Gastrocnemius medialis (tissue), 4 donors: ENCODE measurements around the gene PCDHGA10. TPM values are rescaled to one million over a fixed set of nuclear protein-coding genes. Genes with fewer than 3 reads are reported as not detected.
"Not testable (repeated sequence)": the region's sequence is repeated elsewhere in the genome, so short reads cannot be mapped to it uniquely, and the experiment has no call there.

Experiments used
- ATAC-seq, 2 donors: fragments of 150-250 bp; one replicate each; pipeline ENCODE4 v1.9.1; 2016
- DNase-seq, 2 donors: peaks; one replicate each; pipeline ENCODE4 v3.0.0-alpha.2; 2019
- H3K27ac ChIP-seq, 4 donors: fragments of 200-600 bp; sonication (generic); 1 replicate in 1 of 4; 2 replicates in 3 of 4; pipeline ENCODE4 v1.5.1; 2016 to 2018; ENCODE audit warnings: mild to moderate bottlenecking in 2 of 4, moderate library complexity in 1 of 4
- H3K27me3 ChIP-seq, 3 donors: fragments of 200-600 bp; sonication (generic) in 2 of 3; 1 replicate in 1 of 3; 2 replicates in 2 of 3; pipeline versions ENCODE4 v1.5.1 to v1.6.0; 2016 to 2019; ENCODE audit warnings: mild to moderate bottlenecking in 1 of 3, moderate library complexity in 1 of 3
- H3K36me3 ChIP-seq, 2 donors: fragments of 200-600 bp; sonication (generic) in 1 of 2; one replicate each; pipeline ENCODE4 v1.5.1; 2017 to 2018
- H3K4me1 ChIP-seq, 2 donors: fragments of 200-600 bp; sonication (generic) in 1 of 2; one replicate each; pipeline ENCODE4 v1.5.1; 2016 to 2017; ENCODE audit warnings: mild to moderate bottlenecking in 2 of 2
- H3K4me3 ChIP-seq, 4 donors: fragments of 200-600 bp; sonication (generic) in 3 of 4; 1 replicate in 1 of 4; 2 replicates in 3 of 4; pipeline ENCODE4 v1.5.1; 2016 to 2019; ENCODE audit warnings: mild to moderate bottlenecking in 2 of 4
- H3K9me3 ChIP-seq, 3 donors: fragments of 200-600 bp; sonication (generic) in 2 of 3; 1 replicate in 1 of 3; 2 replicates in 2 of 3; pipeline ENCODE4 v1.5.1; 2016 to 2019
- CTCF ChIP-seq, 5 experiments: fragments of 450-650 bp in 3 of 5; fragments of 200-600 bp in 2 of 5; sonication (generic) in 2 of 5; IDR thresholded peaks in 4 of 5; conservative IDR thresholded peaks in 1 of 5; 1 replicate in 4 of 5; 2 replicates in 1 of 5; pipeline ENCODE4 v1.5.1; 2016 to 2019; ENCODE audit warnings: antibody characterized with exemption in 5 of 5, mild to moderate bottlenecking in 3 of 5, moderate library complexity in 3 of 5
- POLR2A ChIP-seq, 2 donors: fragments of 450-650 bp; IDR thresholded peaks; one replicate each; pipeline ENCODE4 v1.6.1; 2017; ENCODE audit warnings: antibody characterized with exemption in 2 of 2, mild to moderate bottlenecking in 2 of 2, moderate library complexity in 2 of 2
- in situ Hi-C, 4 donors: fragments of 200-750 bp; cut with MboI; loops; one replicate each; pipeline versions ENCODE4 v1.15.0 to v1.8.0; 2017; ENCODE audit warnings: low sequenced_read_pairs in 4 of 4
- intact Hi-C: fragments of 100-400 bp; cut with DNase I; formaldehyde crosslinking; loops from one replicate; pipeline ENCODE4 v1.15.1; 2023; ENCODE audit warnings: low total_unique reads
- total RNA-seq, 4 donors: library from RNA; depleted of rRNA; stranded (reverse); fragments of >200 nt; gene quantifications; one replicate each; pipeline versions ENCODE4 v1.1.0 to v1.2.3, GENCODE V29; 2016

Gene PCDHGA10
- total RNA-seq, 4 donors from 2014 or later: 0.80 to 2.4 (median 1.2) TPM

- intact Hi-C loops: loop anchor here (5.0 kb wide), 1 partner anchor 41 kb away; the partner anchor contains the start of genes PCDHGA6 and PCDHGB3
- in situ Hi-C loops: no loop called here
- DNase-seq: no peak
- H3K27me3 ChIP-seq: peaks cover 0 to 2% (median 0%) of the 10 kb centered on the region in 3 donors
- H3K4me3 ChIP-seq: peak overlapping the region; percentile 35 to 50 (median 46)
- peaks cover 5 to 20% of the 10 kb centered on the region in 2 donors for H3K4me1 ChIP-seq
- ATAC-seq: no peak
- no peak for TF ChIP-seq CTCF (IDR thresholded peaks at IDR 0.05 in 4 of 5, conservative IDR thresholded peaks at IDR 0.05 in 1 of 5)
- no peak for TF ChIP-seq POLR2A (IDR thresholded peaks at IDR 0.05)
- H3K27ac ChIP-seq: peak overlapping the region in 1 of 4 donors; percentile 61
- H3K36me3 ChIP-seq: no peaks in the 10 kb centered on the region
- peaks cover 0 to 9% (median 0%) of the 10 kb centered on the region in 3 donors for H3K9me3 ChIP-seq
Measured at GRCh38 chr5:141413540-141414069, 818 bp downstream of the PCDHGA10 start.

- Histone ChIP-seq H3K4me1 (peaks cover 8 to 29% of the 10 kb centered on the region in 2 donors), H3K9me3 (peaks cover 0 to 12% (median 0%) of the 10 kb centered on the region in 3 donors)
- intact Hi-C loops (loop anchor here (5.0 kb wide), 1 partner anchor 42 kb away; the partner anchor contains the start of genes PCDHGA6 and PCDHGB3), in situ Hi-C loops (loop anchor here in 1 of 4 donors (5.0 kb wide), 1 partner anchor 148 kb away; no protein-coding TSS in a partner anchor)
- H3K27me3 ChIP-seq, DNase-seq, H3K36me3 ChIP-seq, H3K27ac ChIP-seq, H3K4me3 ChIP-seq, ATAC-seq: not testable (repeated sequence)
Measured at GRCh38 chr5:141414548-141415274, 1.9 kb downstream of the PCDHGA10 start.

GRCh38 chr5:141415275-141415618, 2.5 kb downstream of the PCDHGA10 start:
- H3K27me3 ChIP-seq, H3K27ac ChIP-seq, intact Hi-C loops, H3K36me3 ChIP-seq, ATAC-seq, DNase-seq, H3K4me3 ChIP-seq: not testable (repeated sequence)
- Histone ChIP-seq H3K9me3 (peaks cover 0 to 14% (median 0%) of the 10 kb centered on the region in 3 donors), H3K4me1 (peaks cover 8 to 32% of the 10 kb centered on the region in 2 donors)
- in situ Hi-C loops: loop anchor here in 1 of 4 donors (5.0 kb wide), 1 partner anchor 147 kb away; no protein-coding TSS in a partner anchor

- peaks cover 12 to 26% of the 10 kb centered on the region in 2 donors for H3K4me1 ChIP-seq
- H3K27ac ChIP-seq: peak within 1 kb of the TSS; percentile 59 to 73 (median 64)
- H3K36me3 ChIP-seq: not testable (repeated sequence)
- H3K27me3 ChIP-seq: peaks cover 0 to 10% (median 0%) of the 10 kb centered on the region in 3 donors
- DNase-seq: peak; percentile 62 to 75
- intact Hi-C loops (loop anchor here (2.0 kb wide), 1 partner anchor 107 kb away; no protein-coding TSS in a partner anchor), in situ Hi-C loops (loop anchor here in 1 of 4 donors (5.0 kb wide), 1 partner anchor 145 kb away; no protein-coding TSS in a partner anchor)
- TF ChIP-seq CTCF (IDR thresholded peaks at IDR 0.05 in 4 of 5, conservative IDR thresholded peaks at IDR 0.05 in 1 of 5): peak; percentile 74 to 89 (median 79)
- ATAC-seq: peak; percentile 75 to 81
- peak within 1 kb of the TSS; percentile 53 to 64 (median 56) for H3K4me3 ChIP-seq
- peaks cover 0 to 16% (median 0%) of the 10 kb centered on the region in 3 donors for H3K9me3 ChIP-seq
Measured at GRCh38 chr5:141417494-141418172, 4.8 kb downstream of the PCDHGA10 start, which contains the start of gene PCDHGB7. Gene PCDHGB7 (plus strand): TSS chr5:141417677. CDS start chr5:141417860, 183 bp downstream.

- peak overlapping the region in 1 of 4 donors; percentile 26 for H3K27ac ChIP-seq
- H3K9me3 ChIP-seq: peaks cover 0 to 16% (median 0%) of the 10 kb centered on the region in 3 donors
- intact Hi-C loops (no loop called here), in situ Hi-C loops (loop anchor here in 1 of 4 donors (5.0 kb wide), 1 partner anchor 143 kb away; no protein-coding TSS in a partner anchor)
- peaks cover 0 to 10% (median 0%) of the 10 kb centered on the region in 3 donors for H3K27me3 ChIP-seq
- peak overlapping the region in 1 of 4 donors; percentile 53 for H3K4me3 ChIP-seq
- DNase-seq (no peak), ATAC-seq (no peak)
- no peak for TF ChIP-seq POLR2A (IDR thresholded peaks at IDR 0.05)
- no peak for TF ChIP-seq CTCF (IDR thresholded peaks at IDR 0.05 in 4 of 5, conservative IDR thresholded peaks at IDR 0.05 in 1 of 5)
- no peaks in the 10 kb centered on the region for H3K36me3 ChIP-seq
- H3K4me1 ChIP-seq: peaks cover 12 to 33% of the 10 kb centered on the region in 2 donors
Measured at GRCh38 chr5:141419074-141419880, 6.5 kb downstream of the PCDHGA10 start.
